Stimulated activated effector memory CD8-positive, alpha-beta T cell treated with anti-CD3 and anti-CD28 coated beads, Interleukin-12 subunit alpha, Interleukin-12 subunit beta, amount 100 ng/mL, for 72 hours (primary cell): ENCODE results near the gene AGPAT3.

Experiments
- ATAC-seq: fragments of 150-1000 bp; cut with Tn5 transposase; 2 replicates; pipeline ENCODE4 v1.10.0; 2021
- DNase-seq, 2 donors: peaks; one replicate each; pipeline ENCODE4 v3.0.0; 2021 to 2022; ENCODE audit warnings: low spot score in 2 of 2
- H3K27ac Mint-ChIP-seq: one replicate; pipeline ENCODE4 v1.8.0; 2022; ENCODE audit warnings: mild to moderate bottlenecking, mixed read lengths
- H3K36me3 Mint-ChIP-seq: one replicate; pipeline ENCODE4 v1.8.0; 2022; ENCODE audit warnings: mild to moderate bottlenecking, mixed read lengths
- H3K4me1 Mint-ChIP-seq: one replicate; pipeline ENCODE4 v1.8.0; 2022; ENCODE audit warnings: mixed read lengths
- H3K4me3 Mint-ChIP-seq: one replicate; pipeline ENCODE4 v1.8.0; 2022; ENCODE audit warnings: mild to moderate bottlenecking, mixed read lengths
- H3K9me3 Mint-ChIP-seq: one replicate; pipeline ENCODE4 v1.8.0; 2022; ENCODE audit warnings: mixed read lengths

AGPAT3 gene

GRCh38 chr21:43979654-43980053 lies 114.6 kb downstream of the AGPAT3 start:
- H3K36me3 Mint-ChIP-seq: peaks cover 39% of the 10 kb centered on the region
- H3K4me3 Mint-ChIP-seq: no peak overlapping the region
- H3K27ac Mint-ChIP-seq: peak overlapping the region; percentile 10
- no peaks in the 10 kb centered on the region for H3K9me3 Mint-ChIP-seq
- peaks cover 10% of the 10 kb centered on the region for H3K4me1 Mint-ChIP-seq
- DNase-seq: no peak
- no peak for ATAC-seq

DNA sequence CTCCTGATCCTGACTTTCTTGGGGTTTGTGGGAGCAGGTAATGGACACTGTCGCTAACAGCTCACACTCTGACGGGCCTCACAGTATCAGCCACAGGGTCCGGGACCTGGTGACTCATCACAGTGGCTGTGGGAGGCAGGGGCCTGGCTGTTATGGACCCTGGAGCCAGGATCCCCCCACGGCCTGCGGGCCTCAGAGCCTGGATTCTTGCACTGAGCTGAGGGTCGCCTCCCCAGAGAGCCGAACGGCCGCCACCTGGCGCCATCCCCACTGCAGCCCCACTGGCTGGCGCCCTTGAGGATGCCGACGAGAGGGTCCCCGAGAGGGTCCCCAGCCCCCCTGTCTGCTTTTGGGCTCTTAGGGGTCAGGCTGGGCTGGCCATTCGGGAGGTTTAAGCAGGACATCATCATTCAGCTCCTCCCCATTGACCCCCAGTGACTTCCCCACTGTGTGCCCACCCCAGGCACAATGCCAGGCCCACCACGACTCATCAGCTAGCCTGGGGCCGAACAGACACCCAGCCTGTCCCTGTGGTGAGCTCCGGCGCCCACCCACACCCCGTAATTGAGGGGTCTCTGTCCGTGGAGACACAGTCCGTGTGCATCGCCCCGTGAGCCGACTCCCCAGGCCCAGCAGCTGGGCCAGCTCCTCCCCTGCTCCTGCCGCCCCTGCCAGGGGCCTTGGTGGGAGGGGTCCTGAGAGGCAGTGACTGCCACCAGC lies 116.3 kb downstream of the AGPAT3 start:
- Mint-ChIP-seq H3K9me3 (no peaks in the 10 kb centered on the region), H3K27ac (peak overlapping the region; percentile 32), H3K4me1 (peaks cover 12% of the 10 kb centered on the region), H3K4me3 (no peak overlapping the region), H3K36me3 (peaks cover 39% of the 10 kb centered on the region)
- no peak for ATAC-seq
- DNase-seq: no peak

DNA sequence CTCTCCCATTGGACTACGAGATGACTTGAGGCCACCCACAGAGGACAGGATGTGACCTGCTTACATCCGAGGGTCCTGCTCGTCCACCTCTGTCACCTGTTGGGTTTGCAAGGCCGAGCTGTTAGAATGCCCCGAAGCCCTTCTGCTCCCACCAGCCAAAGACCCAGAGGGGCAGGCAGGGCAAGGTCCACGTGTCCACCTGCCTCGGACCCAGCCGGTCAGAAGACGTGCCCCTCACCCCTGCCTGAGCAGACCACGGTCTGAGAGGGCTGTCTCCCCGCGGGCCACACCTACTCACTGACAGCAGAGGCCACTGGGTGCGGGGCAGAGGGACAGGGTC lies 116.8 kb downstream of the AGPAT3 start:
- peaks cover 39% of the 10 kb centered on the region for H3K36me3 Mint-ChIP-seq
- H3K9me3 Mint-ChIP-seq: no peaks in the 10 kb centered on the region
- no peak overlapping the region for H3K4me3 Mint-ChIP-seq
- no peak for ATAC-seq
- peak overlapping the region; percentile 32 for H3K27ac Mint-ChIP-seq
- DNase-seq: no peak
- peaks cover 12% of the 10 kb centered on the region for H3K4me1 Mint-ChIP-seq

DNA sequence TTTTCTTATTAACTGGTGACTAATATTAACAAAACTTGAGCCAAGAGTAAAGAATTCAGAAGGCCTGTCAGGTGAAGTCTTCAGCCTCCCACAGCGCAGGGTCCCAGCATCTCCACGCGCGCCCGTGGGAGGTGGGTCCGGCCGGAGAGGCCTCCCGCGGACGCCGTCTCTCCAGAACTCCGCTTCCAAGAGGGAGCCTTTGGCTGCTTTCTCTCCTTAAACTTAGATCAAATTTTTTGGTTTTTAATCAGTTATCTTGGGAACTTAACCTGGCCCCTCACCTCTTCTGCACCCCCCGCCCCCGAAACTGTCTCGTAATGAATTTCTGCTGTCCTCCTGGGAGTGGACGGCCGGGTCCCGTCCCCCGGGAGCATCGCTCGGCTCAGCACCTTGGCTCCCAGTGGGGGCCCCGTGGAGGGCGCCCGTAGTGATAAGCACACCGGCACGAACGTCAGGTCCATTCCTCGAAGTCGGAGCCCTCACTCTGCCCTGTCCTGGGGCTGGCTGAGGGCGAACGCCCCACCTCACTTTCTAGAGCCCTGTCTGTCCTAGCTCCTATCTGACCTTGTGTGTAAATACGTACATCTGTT lies 117.6 kb downstream of the AGPAT3 start:
- H3K36me3 Mint-ChIP-seq: peaks cover 31% of the 10 kb centered on the region
- H3K27ac Mint-ChIP-seq: no peak overlapping the region
- H3K9me3 Mint-ChIP-seq: no peaks in the 10 kb centered on the region
- DNase-seq: no peak
- ATAC-seq: no peak
- no peak overlapping the region for H3K4me3 Mint-ChIP-seq
- H3K4me1 Mint-ChIP-seq: peaks cover 12% of the 10 kb centered on the region

GRCh38 chr21:43983390-43983789 lies 118.4 kb downstream of the AGPAT3 start:
- peak overlapping the region; percentile 54 for H3K27ac Mint-ChIP-seq
- no peaks in the 10 kb centered on the region for H3K9me3 Mint-ChIP-seq
- DNase-seq: no peak
- peaks cover 12% of the 10 kb centered on the region for H3K4me1 Mint-ChIP-seq
- H3K36me3 Mint-ChIP-seq: peaks cover 23% of the 10 kb centered on the region
- ATAC-seq: no peak
- no peak overlapping the region for H3K4me3 Mint-ChIP-seq

- no peaks in the 10 kb centered on the region for H3K9me3 Mint-ChIP-seq
- peak overlapping the region; percentile 54 for H3K27ac Mint-ChIP-seq
- no peak for ATAC-seq
- no peak overlapping the region for H3K4me3 Mint-ChIP-seq
- DNase-seq: no peak
- H3K36me3 Mint-ChIP-seq: peaks cover 18% of the 10 kb centered on the region
- H3K4me1 Mint-ChIP-seq: peaks cover 12% of the 10 kb centered on the region
Measured at GRCh38 chr21:43983860-43984420, 118.9 kb downstream of the AGPAT3 start.

DNA sequence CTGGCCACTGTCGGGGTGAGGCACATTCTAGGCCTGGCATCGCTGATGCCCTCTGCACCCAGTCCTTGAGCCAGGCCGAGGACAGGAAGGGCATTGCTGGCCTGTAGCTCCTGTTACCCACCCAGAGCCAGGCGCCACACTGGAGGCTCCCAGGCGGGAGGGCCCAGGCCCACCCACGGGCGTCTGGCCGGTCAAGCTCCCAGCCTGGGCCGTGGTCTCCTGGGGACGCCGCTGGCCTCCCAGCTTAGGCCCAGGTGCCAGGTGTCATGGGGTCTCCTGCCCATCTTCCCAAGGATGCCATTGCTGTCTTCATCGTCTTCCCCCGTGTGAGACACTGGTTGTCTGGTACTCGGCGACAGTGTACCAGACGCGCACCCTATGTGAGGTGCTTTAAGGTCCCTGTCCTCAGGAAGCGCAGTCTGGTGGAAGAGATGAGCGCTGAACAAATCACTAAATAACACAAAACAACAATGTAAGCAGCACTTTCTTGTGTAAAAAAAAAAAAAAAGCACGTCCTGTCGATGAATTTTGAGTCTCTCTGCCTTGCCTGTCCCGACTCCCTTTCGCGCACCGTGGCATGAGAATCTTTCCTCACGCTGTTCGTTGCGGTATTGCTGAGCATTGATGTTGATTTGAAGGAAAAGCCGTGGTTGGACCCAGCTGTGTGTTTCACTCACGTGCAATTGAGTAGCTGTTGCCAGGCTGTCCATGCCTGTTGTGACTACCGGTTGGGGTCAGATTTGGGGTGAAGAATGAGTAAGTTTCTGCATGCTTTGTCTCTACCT lies 120.1 kb downstream of the AGPAT3 start:
- H3K36me3 Mint-ChIP-seq: peaks cover 12% of the 10 kb centered on the region
- ATAC-seq (peak; percentile 31), DNase-seq (no peak)
- H3K9me3 Mint-ChIP-seq: no peaks in the 10 kb centered on the region
- no peak overlapping the region for H3K4me3 Mint-ChIP-seq
- peak overlapping the region; percentile 84 for H3K27ac Mint-ChIP-seq
- peaks cover 12% of the 10 kb centered on the region for H3K4me1 Mint-ChIP-seq

DNA sequence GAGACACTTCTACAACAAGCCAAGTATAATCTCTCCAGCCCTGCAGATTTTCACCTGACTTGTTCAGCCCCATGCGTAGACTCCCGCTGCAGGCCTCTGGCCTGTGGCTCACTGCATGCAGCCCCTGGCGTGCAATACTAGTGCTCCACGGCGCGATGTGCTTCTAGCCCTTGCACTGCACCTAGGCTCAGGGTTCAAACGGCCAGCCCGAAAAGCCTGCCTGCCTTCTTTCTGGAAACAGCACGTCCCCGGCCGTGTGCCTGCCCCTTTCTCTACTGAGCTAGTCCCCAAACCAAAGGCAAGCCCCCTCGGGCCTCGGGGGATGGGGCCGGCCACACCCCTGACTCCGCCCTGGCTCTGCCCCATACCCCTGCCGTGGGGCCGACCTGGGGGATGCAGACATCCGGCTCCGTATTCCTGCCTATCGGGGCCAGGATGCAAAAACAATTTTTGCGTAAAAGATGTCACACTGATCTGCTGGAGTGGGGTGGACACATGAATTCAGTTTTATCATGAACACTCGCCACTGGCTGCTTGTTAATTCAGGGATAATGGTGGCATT lies 120.7 kb downstream of the AGPAT3 start:
- DNase-seq (no peak), ATAC-seq (peak; percentile 24)
- H3K9me3 Mint-ChIP-seq: no peaks in the 10 kb centered on the region
- peak overlapping the region; percentile 84 for H3K27ac Mint-ChIP-seq
- no peak overlapping the region for H3K4me3 Mint-ChIP-seq
- peaks cover 10% of the 10 kb centered on the region for H3K36me3 Mint-ChIP-seq
- peaks cover 12% of the 10 kb centered on the region for H3K4me1 Mint-ChIP-seq

DNA sequence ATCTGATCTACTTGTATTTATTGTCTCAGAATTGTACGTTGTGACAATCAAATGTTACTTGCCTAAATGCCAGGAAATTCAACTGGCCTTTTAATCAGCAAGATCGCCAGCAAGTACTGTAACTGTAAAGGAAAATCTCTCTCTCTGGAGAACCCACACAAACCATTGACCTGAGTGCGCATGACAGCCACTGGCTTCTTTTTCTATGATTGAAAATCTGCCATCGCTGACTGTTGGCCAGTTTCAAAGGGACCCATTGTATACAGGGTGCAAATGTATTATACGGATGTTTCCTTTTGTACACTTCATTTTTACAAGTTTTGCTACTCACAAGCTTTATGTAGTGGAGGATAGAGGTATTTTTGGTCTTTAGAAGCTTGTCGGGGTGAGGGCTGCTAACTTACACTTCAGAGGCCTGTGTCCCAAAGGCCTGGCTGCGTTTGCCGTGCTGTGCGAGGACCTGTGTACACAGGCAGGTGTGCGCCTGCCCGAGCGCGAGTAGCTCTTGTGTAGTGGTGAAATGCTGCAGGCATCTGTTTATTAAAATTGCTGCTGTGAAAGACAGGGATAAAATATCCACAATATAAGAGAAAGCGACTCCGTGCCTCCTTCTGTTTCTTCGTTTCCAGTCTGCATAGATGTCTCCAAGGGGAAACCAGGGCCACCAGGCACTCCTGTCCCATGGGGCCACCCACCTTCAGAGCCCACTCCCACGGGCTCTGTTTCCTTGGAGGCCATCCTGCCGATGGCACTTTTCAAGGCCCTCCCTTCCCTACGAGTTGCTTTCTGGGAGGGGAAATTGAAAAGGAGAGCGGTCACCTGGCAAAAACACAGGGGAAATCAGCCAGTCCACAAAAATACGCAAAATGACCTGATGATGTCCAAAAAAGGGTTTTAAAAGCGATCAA lies 121.8 kb downstream of the AGPAT3 start:
- Mint-ChIP-seq H3K4me3 (no peak overlapping the region), H3K36me3 (peaks cover 6% of the 10 kb centered on the region), H3K27ac (no peak overlapping the region), H3K9me3 (no peaks in the 10 kb centered on the region), H3K4me1 (peaks cover 12% of the 10 kb centered on the region)
- ATAC-seq: no peak
- no peak for DNase-seq

DNA sequence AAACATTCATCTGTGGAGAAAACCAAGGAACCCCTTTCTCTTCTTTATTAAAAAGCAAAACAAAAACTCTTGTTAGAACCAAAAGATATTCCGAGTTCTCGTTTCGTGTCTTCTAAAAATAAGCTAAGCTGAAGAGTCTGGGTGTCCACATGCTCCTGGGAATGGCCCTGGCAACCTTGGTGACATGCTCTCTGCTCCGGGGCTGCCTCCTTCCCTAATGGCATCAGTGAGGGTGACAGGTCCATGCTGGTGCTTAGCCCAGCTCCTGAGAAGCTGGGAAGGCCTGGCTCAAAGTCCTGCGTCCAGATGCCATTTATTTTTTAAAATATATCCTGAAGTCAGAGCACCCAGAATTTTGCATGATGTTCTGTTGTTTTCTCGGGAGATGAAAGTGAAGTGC lies 122.5 kb downstream of the AGPAT3 start:
- Mint-ChIP-seq H3K36me3 (peaks cover 6% of the 10 kb centered on the region), H3K9me3 (no peaks in the 10 kb centered on the region), H3K4me3 (no peak overlapping the region), H3K4me1 (peaks cover 12% of the 10 kb centered on the region), H3K27ac (no peak overlapping the region)
- DNase-seq (no peak), ATAC-seq (no peak)

DNA sequence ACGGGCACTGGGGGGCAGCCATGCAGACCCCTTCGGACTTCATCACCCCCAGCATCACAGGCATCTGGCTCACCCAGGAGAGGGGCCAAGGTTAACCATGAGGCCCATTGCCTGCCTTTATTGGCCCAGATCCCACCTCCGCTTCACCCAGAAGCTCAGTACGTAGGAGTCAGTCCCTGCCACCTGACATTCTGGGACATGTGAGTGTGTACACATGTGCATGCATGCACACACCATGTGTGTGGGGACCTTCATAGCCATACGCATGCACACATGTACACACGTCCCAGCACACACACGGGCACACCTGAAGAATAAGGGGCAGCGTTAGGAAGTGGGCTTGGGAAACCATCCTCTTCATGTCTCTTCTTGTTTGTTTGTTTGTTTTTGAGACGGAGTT lies 123.0 kb downstream of the AGPAT3 start:
- H3K4me3 Mint-ChIP-seq: no peak overlapping the region
- H3K27ac Mint-ChIP-seq: no peak overlapping the region
- ATAC-seq (no peak), DNase-seq (no peak)
- peaks cover 2% of the 10 kb centered on the region for H3K36me3 Mint-ChIP-seq
- peaks cover 12% of the 10 kb centered on the region for H3K4me1 Mint-ChIP-seq
- no peaks in the 10 kb centered on the region for H3K9me3 Mint-ChIP-seq

DNA sequence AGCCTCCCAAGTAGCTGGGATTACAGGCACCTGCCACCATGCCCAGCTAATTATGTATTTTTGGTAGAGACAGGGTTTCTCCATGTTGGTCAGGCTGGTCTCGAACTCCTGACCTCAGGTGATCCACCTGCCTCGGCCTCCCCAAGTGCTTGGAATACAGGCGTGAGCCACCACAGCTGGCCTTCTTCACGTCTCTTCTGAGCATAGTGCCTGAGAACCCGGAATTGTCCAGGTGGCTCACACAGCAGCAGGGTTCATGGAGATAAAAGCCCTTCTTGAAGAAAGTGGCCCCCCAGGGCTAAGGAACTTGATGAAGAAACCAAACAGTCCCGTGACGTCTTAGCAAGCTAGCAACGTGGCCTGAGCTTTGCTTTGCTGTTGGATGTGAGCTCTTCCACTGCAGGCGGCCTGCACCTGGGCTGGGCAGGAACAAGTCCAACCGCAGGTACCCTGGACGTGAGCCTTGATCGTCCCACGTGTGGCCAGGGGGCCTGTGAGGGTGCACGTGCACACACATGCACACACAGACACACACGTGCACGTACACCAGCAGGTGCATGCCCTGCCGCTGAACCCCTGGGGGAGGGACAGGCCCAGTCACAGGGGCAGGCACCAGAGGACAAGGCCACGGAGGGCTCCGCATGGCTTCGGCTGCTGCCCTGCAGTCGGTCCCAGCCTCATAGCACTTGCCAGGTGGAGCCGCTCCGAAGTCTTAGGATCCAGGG lies 123.6 kb downstream of the AGPAT3 start:
- Mint-ChIP-seq H3K4me1 (peaks cover 12% of the 10 kb centered on the region), H3K4me3 (no peak overlapping the region), H3K27ac (no peak overlapping the region), H3K36me3 (no peaks in the 10 kb centered on the region), H3K9me3 (no peaks in the 10 kb centered on the region)
- DNase-seq: no peak
- peak; percentile 15 for ATAC-seq

GRCh38 chr21:43989401-43989800 lies 124.4 kb downstream of the AGPAT3 start:
- peaks cover 12% of the 10 kb centered on the region for H3K4me1 Mint-ChIP-seq
- DNase-seq (no peak), ATAC-seq (no peak)
- H3K36me3 Mint-ChIP-seq: no peaks in the 10 kb centered on the region
- no peak overlapping the region for H3K27ac Mint-ChIP-seq
- no peaks in the 10 kb centered on the region for H3K9me3 Mint-ChIP-seq
- no peak overlapping the region for H3K4me3 Mint-ChIP-seq

DNA sequence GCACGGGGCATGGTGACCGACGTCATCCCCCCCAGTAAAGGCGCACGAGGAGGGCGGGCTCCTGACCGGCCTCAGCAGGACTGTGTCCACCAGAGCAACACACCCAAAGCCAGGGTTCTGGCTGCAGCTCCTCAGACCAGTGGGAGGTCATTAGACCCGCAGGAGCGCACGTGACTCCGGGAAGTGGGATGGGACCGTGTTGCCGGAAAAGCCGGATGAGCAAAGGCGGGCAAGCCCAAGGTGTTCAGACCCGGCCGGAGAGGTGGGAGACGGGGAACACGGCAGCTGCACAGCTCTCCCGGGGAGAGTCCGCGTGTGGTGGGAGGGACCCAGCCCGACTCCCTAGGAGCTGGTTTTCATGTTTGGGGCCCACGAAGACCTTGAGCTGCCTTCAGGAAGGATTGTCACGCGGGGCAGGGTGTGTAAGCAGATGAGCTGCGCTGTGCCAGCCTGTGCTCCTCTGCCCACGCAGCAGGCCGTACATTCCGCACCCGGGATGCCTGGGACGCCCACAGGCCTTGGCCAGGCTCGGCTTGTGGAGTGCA lies 126.5 kb downstream of the AGPAT3 start:
- no peak overlapping the region for H3K4me3 Mint-ChIP-seq
- no peaks in the 10 kb centered on the region for H3K9me3 Mint-ChIP-seq
- H3K27ac Mint-ChIP-seq: no peak overlapping the region
- ATAC-seq (no peak), DNase-seq (no peak)
- H3K36me3 Mint-ChIP-seq: no peaks in the 10 kb centered on the region
- H3K4me1 Mint-ChIP-seq: no peaks in the 10 kb centered on the region
